NCI-H146 treated with DMSO at 0.1 percent for 48 hours (cell line): Measurements from ENCODE around the gene DTX4.

Experiments used
- DNase-seq: peaks from one replicate; lab custom pipeline; 2025; ENCODE audit not compliant: unreplicated experiment; lab: John Stamatoyannopoulos, UW

Gene DTX4

GRCh38 chr11:59189986-59190385 is 18.1 kb downstream of the DTX4 start:
- no peak for DNase-seq

- no peak for DNase-seq
These were observed 19.2 kb downstream of the DTX4 start for GRCh38 chr11:59191095-59191494.

- DNase-seq: no peak
These were observed 20.0 kb downstream of the DTX4 start for GRCh38 chr11:59191890-59192289.

- DNase-seq: no peak
These were observed 20.6 kb downstream of the DTX4 start for GRCh38 chr11:59192446-59193020.

- no peak for DNase-seq
These were observed 21.7 kb downstream of the DTX4 start for GRCh38 chr11:59193587-59194130.

GRCh38 chr11:59195586-59195985 is 23.7 kb downstream of the DTX4 start:
- DNase-seq: peak; percentile 6

GRCh38 chr11:59196777-59197176 is 24.8 kb downstream of the DTX4 start:
- DNase-seq: no peak

- no peak for DNase-seq
These were observed 26.1 kb downstream of the DTX4 start for GRCh38 chr11:59197991-59198390.

GRCh38 chr11:59198726-59199125 is 26.8 kb downstream of the DTX4 start:
- no peak for DNase-seq

- no peak for DNase-seq
These were observed 27.9 kb downstream of the DTX4 start for GRCh38 chr11:59199546-59200422.

GRCh38 chr11:59200423-59200746 is 28.5 kb downstream of the DTX4 start:
- DNase-seq: no peak

- no peak for DNase-seq
These were observed 29.4 kb downstream of the DTX4 start for GRCh38 chr11:59201353-59201752.

GRCh38 chr11:59204746-59205145 is 32.8 kb downstream of the DTX4 start:
- no peak for DNase-seq

- no peak for DNase-seq
These were observed 33.7 kb downstream of the DTX4 start for GRCh38 chr11:59205648-59206047.

GRCh38 chr11:59206635-59207034 is 34.7 kb downstream of the DTX4 start:
- DNase-seq: peak; percentile 26

GRCh38 chr11:59207988-59208451 is 36.1 kb downstream of the DTX4 start:
- DNase-seq: peak; percentile 3

- no peak for DNase-seq
These were observed 37.0 kb downstream of the DTX4 start for GRCh38 chr11:59208956-59209355.

GRCh38 chr11:59212222-59212621 is 40.3 kb downstream of the DTX4 start:
- DNase-seq: no peak

GRCh38 chr11:59212744-59213631 is 41.1 kb downstream of the DTX4 start, which contains the start of gene MPEG1:
TSS of gene MPEG1 (minus strand) at chr11:59212927. CDS start at chr11:59212865, 62 bp downstream.
- DNase-seq: no peak

- no peak for DNase-seq
These were observed 42.4 kb downstream of the DTX4 start for GRCh38 chr11:59214141-59214893.
